Memory B cell (primary cell): ENCODE measurements around the gene MBD3L5.
"Not testable (repeated sequence)": the region's sequence is repeated elsewhere in the genome, so short reads cannot be mapped to it uniquely, and the experiment has no call there.

Experiments used
- ATAC-seq: fragments of 150-1000 bp; cut with Tn5 transposase; 2 replicates; pipeline ENCODE4 v1.10.0; 2021; ENCODE audit warnings: low read depth, mild to moderate bottlenecking, moderate library complexity
- DNase-seq, 2 donors: peaks; one replicate each; pipeline ENCODE4 v3.0.0; 2022; ENCODE audit warnings: low spot score in 2 of 2
- H3K27ac Mint-ChIP-seq: one replicate; pipeline ENCODE4 v1.8.0; 2022; ENCODE audit warnings: mild to moderate bottlenecking, moderate library complexity, mixed read lengths
- H3K27me3 Mint-ChIP-seq: one replicate; pipeline ENCODE4 v1.8.0; 2022; ENCODE audit warnings: mixed read lengths
- H3K36me3 Mint-ChIP-seq: one replicate; pipeline ENCODE4 v1.8.0; 2022; ENCODE audit warnings: mild to moderate bottlenecking, mixed read lengths
- H3K4me1 Mint-ChIP-seq: one replicate; pipeline ENCODE4 v1.8.0; 2022; ENCODE audit warnings: mixed read lengths
- H3K4me3 Mint-ChIP-seq: one replicate; pipeline ENCODE4 v1.8.0; 2022; ENCODE audit warnings: mild to moderate bottlenecking, moderate library complexity, mixed read lengths
- H3K9me3 Mint-ChIP-seq: one replicate; pipeline ENCODE4 v1.8.0; 2022; ENCODE audit warnings: mixed read lengths

MBD3L5 gene

GRCh38 chr19:7013678-7014077 lies 16.7 kb upstream of the MBD3L5 start:
- Mint-ChIP-seq H3K4me3 (no peak overlapping the region), H3K4me1 (peaks cover 2% of the 10 kb centered on the region), H3K9me3 (no peaks in the 10 kb centered on the region), H3K27ac (no peak overlapping the region), H3K36me3 (no peaks in the 10 kb centered on the region), H3K27me3 (peaks cover 2% of the 10 kb centered on the region)
- ATAC-seq (peak; percentile 48), DNase-seq (no peak)

GRCh38 chr19:7018828-7019227 lies 11.6 kb upstream of the MBD3L5 start:
- H3K4me3 Mint-ChIP-seq: no peak overlapping the region
- H3K4me1 Mint-ChIP-seq: no peaks in the 10 kb centered on the region
- H3K27me3 Mint-ChIP-seq: peaks cover 2% of the 10 kb centered on the region
- no peaks in the 10 kb centered on the region for H3K36me3 Mint-ChIP-seq
- DNase-seq: no peak
- H3K9me3 Mint-ChIP-seq: no peaks in the 10 kb centered on the region
- no peak for ATAC-seq
- no peak overlapping the region for H3K27ac Mint-ChIP-seq

DNA sequence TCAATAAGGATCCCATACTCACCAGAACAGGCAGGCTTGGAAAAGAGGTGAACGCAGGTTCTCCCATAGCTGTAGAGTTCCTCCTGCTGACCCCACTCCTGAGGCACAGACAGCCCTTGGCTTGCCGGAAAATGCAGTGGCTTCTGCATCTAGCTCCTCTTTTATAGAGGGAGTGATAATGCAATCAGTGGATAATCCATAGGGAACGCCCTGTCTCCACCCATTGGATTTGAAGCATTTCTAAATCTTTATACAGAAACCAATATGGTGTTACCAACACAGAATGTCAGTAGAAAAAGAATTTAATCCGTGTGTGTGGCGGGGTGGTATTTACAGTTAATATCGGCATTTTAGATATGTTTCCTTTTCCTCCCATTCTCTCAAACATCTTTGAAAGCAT lies 9.0 kb upstream of the MBD3L5 start, which contains the start of gene MBD3L2B:
TSS of gene MBD3L2B (minus strand) at position 101 of the 400 bp plus-strand sequence. CDS start at position 67, 34 bp downstream.
- H3K27me3 Mint-ChIP-seq, H3K4me1 Mint-ChIP-seq, DNase-seq, ATAC-seq, H3K27ac Mint-ChIP-seq, H3K4me3 Mint-ChIP-seq, H3K36me3 Mint-ChIP-seq, H3K9me3 Mint-ChIP-seq: not testable (repeated sequence)

GRCh38 chr19:7028790-7029189 lies 1.6 kb upstream of the MBD3L5 start:
- not testable (repeated sequence) for H3K4me3 Mint-ChIP-seq, H3K4me1 Mint-ChIP-seq, H3K9me3 Mint-ChIP-seq, DNase-seq, H3K27me3 Mint-ChIP-seq, H3K36me3 Mint-ChIP-seq, ATAC-seq, H3K27ac Mint-ChIP-seq

DNA sequence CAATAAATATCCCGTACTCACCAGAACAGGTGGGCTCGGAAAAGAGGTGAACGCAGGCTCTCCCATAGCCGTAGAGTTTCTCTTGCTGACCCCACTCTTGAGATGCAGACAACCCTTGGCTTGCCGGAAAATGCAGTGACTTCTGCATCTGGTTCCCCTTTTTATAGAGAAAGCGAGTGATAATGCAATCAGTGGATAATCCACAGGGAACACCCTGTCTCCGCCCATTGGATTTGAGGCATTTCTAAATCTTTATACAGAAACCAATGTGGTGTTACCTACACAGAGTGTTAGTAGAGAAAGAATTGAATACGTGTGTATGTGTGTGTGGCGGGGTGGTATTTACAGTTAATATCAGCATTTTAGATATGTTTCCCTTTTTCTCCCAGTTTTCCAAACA lies 9.7 kb downstream of the MBD3L5 start, which contains the start of gene MBD3L4:
TSS of gene MBD3L4 (minus strand) at position 101 of the 400 bp plus-strand sequence. CDS start at position 66, 35 bp downstream.
- H3K4me1 Mint-ChIP-seq, ATAC-seq, H3K27ac Mint-ChIP-seq, H3K4me3 Mint-ChIP-seq, H3K36me3 Mint-ChIP-seq, DNase-seq, H3K27me3 Mint-ChIP-seq, H3K9me3 Mint-ChIP-seq: not testable (repeated sequence)

DNA sequence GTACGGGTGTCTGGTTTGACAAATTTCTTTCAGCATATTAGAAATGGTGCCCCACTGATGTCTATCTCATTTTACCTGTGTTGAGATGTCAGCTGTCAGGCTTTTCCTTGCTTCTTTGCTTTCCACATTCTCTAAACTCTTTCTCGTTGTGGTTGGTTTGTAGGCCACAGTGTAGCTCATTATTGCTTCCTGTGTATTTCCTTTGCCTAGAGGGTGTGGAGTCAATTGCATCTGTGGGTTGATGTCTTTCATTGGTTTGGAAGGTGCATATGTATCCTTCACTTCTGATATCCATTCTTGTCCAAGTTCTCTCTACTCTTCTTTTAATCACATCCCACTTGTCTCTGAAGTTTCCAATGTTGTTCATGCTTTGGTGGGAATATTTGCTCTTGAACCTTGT lies 11.2 kb downstream of the MBD3L5 start:
- not testable (repeated sequence) for H3K4me3 Mint-ChIP-seq, ATAC-seq, DNase-seq, H3K27ac Mint-ChIP-seq, H3K36me3 Mint-ChIP-seq, H3K4me1 Mint-ChIP-seq, H3K9me3 Mint-ChIP-seq, H3K27me3 Mint-ChIP-seq

- not testable (repeated sequence) for H3K4me3 Mint-ChIP-seq, H3K9me3 Mint-ChIP-seq, H3K27me3 Mint-ChIP-seq, H3K4me1 Mint-ChIP-seq, ATAC-seq, H3K36me3 Mint-ChIP-seq, DNase-seq, H3K27ac Mint-ChIP-seq
Measured at GRCh38 chr19:7049021-7049420, 18.6 kb downstream of the MBD3L5 start, which contains the start of gene MBD3L2. Gene MBD3L2, plus strand, starts transcription at chr19:7049321. Its CDS starts 53 bp downstream, at chr19:7049374.

DNA sequence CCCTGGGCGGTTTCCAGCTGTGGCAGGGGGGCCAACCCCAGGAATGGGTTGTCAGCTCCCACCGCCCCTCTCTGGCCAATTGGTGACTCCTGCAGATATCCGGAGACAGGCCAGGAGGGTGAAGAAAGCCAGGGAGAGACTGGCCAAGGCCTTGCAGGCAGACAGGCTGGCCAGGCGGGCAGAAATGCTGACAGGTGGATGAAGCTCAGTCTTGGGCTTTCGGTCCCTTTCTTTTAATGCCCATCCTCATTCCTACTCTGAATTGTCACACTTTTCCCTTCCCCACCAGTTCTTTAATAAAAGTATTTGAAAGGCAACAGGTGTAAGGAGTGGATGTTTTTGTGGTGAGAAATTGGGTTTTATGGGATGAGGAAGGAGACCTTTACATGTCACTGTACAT lies 21.0 kb downstream of the MBD3L5 start:
- H3K9me3 Mint-ChIP-seq, H3K36me3 Mint-ChIP-seq, DNase-seq, H3K4me3 Mint-ChIP-seq, H3K4me1 Mint-ChIP-seq, H3K27me3 Mint-ChIP-seq, H3K27ac Mint-ChIP-seq, ATAC-seq: not testable (repeated sequence)

GRCh38 chr19:7052896-7053295 lies 22.5 kb downstream of the MBD3L5 start:
- H3K4me1 Mint-ChIP-seq, H3K27me3 Mint-ChIP-seq, ATAC-seq, H3K27ac Mint-ChIP-seq, H3K36me3 Mint-ChIP-seq, H3K9me3 Mint-ChIP-seq, DNase-seq, H3K4me3 Mint-ChIP-seq: not testable (repeated sequence)

- H3K4me1 Mint-ChIP-seq, H3K36me3 Mint-ChIP-seq, H3K27me3 Mint-ChIP-seq, DNase-seq, H3K4me3 Mint-ChIP-seq, H3K9me3 Mint-ChIP-seq, ATAC-seq, H3K27ac Mint-ChIP-seq: not testable (repeated sequence)
Measured at GRCh38 chr19:7054635-7055368, 24.4 kb downstream of the MBD3L5 start.

GRCh38 chr19:7055679-7056078 lies 25.3 kb downstream of the MBD3L5 start:
- not testable (repeated sequence) for ATAC-seq, H3K27me3 Mint-ChIP-seq, H3K9me3 Mint-ChIP-seq, H3K4me3 Mint-ChIP-seq, DNase-seq, H3K4me1 Mint-ChIP-seq, H3K36me3 Mint-ChIP-seq, H3K27ac Mint-ChIP-seq

GRCh38 chr19:7056371-7056770 lies 26.0 kb downstream of the MBD3L5 start:
- H3K36me3 Mint-ChIP-seq, H3K27ac Mint-ChIP-seq, H3K4me1 Mint-ChIP-seq, ATAC-seq, H3K9me3 Mint-ChIP-seq, H3K4me3 Mint-ChIP-seq, H3K27me3 Mint-ChIP-seq: not testable (repeated sequence)
- peak in 1 of 2 donors; percentile 9 for DNase-seq

DNA sequence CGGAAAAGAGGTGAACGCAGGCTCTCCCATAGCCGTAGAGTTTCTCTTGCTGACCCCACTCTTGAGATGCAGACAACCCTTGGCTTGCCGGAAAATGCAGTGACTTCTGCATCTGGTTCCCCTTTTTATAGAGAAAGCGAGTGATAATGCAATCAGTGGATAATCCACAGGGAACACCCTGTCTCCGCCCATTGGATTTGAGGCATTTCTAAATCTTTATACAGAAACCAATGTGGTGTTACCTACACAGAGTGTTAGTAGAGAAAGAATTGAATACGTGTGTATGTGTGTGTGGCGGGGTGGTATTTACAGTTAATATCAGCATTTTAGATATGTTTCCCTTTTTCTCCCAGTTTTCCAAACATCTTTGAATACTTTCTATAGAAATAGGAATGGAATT lies 28.2 kb downstream of the MBD3L5 start, which contains the start of gene MBD3L3:
TSS of gene MBD3L3 (minus strand) at position 101 of the 400 bp plus-strand sequence. CDS start at position 30, 71 bp downstream.
- H3K4me1 Mint-ChIP-seq, H3K36me3 Mint-ChIP-seq, H3K4me3 Mint-ChIP-seq, ATAC-seq, H3K27ac Mint-ChIP-seq, H3K27me3 Mint-ChIP-seq, H3K9me3 Mint-ChIP-seq, DNase-seq: not testable (repeated sequence)

DNA sequence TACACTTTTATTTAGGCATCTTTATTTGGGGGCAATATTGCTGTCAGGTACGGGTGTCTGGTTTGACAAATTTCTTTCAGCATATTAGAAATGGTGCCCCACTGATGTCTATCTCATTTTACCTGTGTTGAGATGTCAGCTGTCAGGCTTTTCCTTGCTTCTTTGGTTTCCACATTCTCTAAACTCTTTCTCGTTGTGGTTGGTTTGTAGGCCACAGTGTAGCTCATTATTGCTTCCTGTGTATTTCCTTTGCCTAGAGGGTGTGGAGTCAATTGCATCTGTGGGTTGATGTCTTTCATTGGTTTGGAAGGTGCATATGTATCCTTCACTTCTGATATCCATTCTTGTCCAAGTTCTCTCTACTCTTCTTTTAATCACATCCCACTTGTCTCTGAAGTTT lies 29.6 kb downstream of the MBD3L5 start:
- H3K4me3 Mint-ChIP-seq, DNase-seq, H3K9me3 Mint-ChIP-seq, H3K36me3 Mint-ChIP-seq, H3K4me1 Mint-ChIP-seq, H3K27me3 Mint-ChIP-seq, ATAC-seq, H3K27ac Mint-ChIP-seq: not testable (repeated sequence)

GRCh38 chr19:7063339-7063738 lies 33.0 kb downstream of the MBD3L5 start:
- ATAC-seq (no peak), DNase-seq (no peak)
- Mint-ChIP-seq H3K4me1 (no peaks in the 10 kb centered on the region), H3K27me3 (no peaks in the 10 kb centered on the region), H3K36me3 (no peaks in the 10 kb centered on the region), H3K27ac (no peak overlapping the region), H3K9me3 (peaks cover 3% of the 10 kb centered on the region), H3K4me3 (no peak overlapping the region)
